B cell (primary cell): Measurements from ENCODE around the gene ATP10A. TPM values are rescaled to one million over a fixed set of nuclear protein-coding genes. Genes with fewer than 3 reads are reported as not detected.

Source experiments
- ATAC-seq: fragments of 200-7000 bp; cut with Tn5 transposase; one replicate; pipeline ENCODE4 v1.10.0; 2021; ENCODE audit warnings: low read depth, mild to moderate bottlenecking, moderate number of reproducible peaks, moderate library complexity
- CTCF ChIA-PET: fragments of 350-600 bp; sonication (Branson Sonifier 250); formaldehyde crosslinking; loops from one replicate; lab custom pipeline; 2021; ENCODE audit warnings: antibody characterized with exemption, inconsistent platforms; lab: Charles Lee
- POLR2A ChIA-PET: fragments of 350-600 bp; sonication (Branson Sonifier 250); formaldehyde crosslinking; loops from one replicate; lab custom pipeline; 2021; ENCODE audit warnings: antibody characterized with exemption; lab: Charles Lee
- DNase-seq: peaks from one replicate; pipeline ENCODE4 v3.0.0; 2013
- H2AFZ ChIP-seq: 2 replicates; pipeline ENCODE4 v1.6.1; 2012; ENCODE audit warnings: mild to moderate bottlenecking, low read depth, low read length; ENCODE audit not compliant: insufficient read depth, poor library complexity, severe bottlenecking
- H3K27ac ChIP-seq, 2 donors: 1 replicate in 1 of 2; 2 replicates in 1 of 2; pipeline ENCODE4 v1.5.1; 2012 to 2013; ENCODE audit warnings: low read length in 2 of 2, mild to moderate bottlenecking in 2 of 2, moderate library complexity in 1 of 2
- H3K27me3 ChIP-seq, 4 experiments: fragments of 200-600 bp in 1 of 4; sonication (generic) in 1 of 4; replicated peaks in 1 of 4; 1 replicate in 2 of 4; 2 replicates in 2 of 4; pipeline versions ENCODE4 v1.6.1 to v1.7.0; 2013 to 2016; ENCODE audit warnings: low read length in 3 of 4, mild to moderate bottlenecking in 2 of 4, mixed read lengths in 1 of 4, moderate library complexity in 1 of 4; ENCODE audit not compliant: insufficient read depth in 4 of 4, control insufficient read depth in 3 of 4; ENCODE audit errors: control extremely low read depth in 1 of 4
- H3K36me3 ChIP-seq, 2 experiments: replicated peaks in 1 of 2; 1 replicate in 1 of 2; 2 replicates in 1 of 2; pipeline versions ENCODE4 v1.6.1 to v1.7.1; 2013; ENCODE audit warnings: low read length in 1 of 2; ENCODE audit not compliant: insufficient read depth in 2 of 2, control insufficient read depth in 1 of 2; ENCODE audit errors: control extremely low read depth in 1 of 2, extremely low read depth in 1 of 2
- H3K4me1 ChIP-seq, 2 donors: fragments of 200-600 bp in 1 of 2; sonication (generic) in 1 of 2; 1 replicate in 1 of 2; 2 replicates in 1 of 2; pipeline versions ENCODE4 v1.5.1 to v1.6.1; 2013 to 2017; ENCODE audit warnings: low read length in 2 of 2; ENCODE audit not compliant: control insufficient read depth in 2 of 2, insufficient read depth in 2 of 2
- H3K4me2 ChIP-seq: replicated peaks from 2 replicates; pipeline ENCODE3; 2012; ENCODE audit warnings: mild to moderate bottlenecking, low read depth, low read length; ENCODE audit not compliant: poor library complexity, severe bottlenecking
- H3K4me3 ChIP-seq, 5 experiments: fragments of 200-600 bp in 1 of 5; sonication (generic) in 1 of 5; 1 replicate in 3 of 5; 2 replicates in 2 of 5; pipeline versions ENCODE4 v1.5.1 to v1.7.0; 2011 to 2016; ENCODE audit warnings: low read length in 4 of 5, mild to moderate bottlenecking in 4 of 5, low read depth in 2 of 5, control low read depth in 1 of 5, moderate library complexity in 1 of 5; ENCODE audit not compliant: insufficient read depth in 1 of 5; ENCODE audit errors: control extremely low read depth in 1 of 5, extremely low read depth in 1 of 5
- H3K79me2 ChIP-seq: fragments of 200-600 bp; sonication (generic); one replicate; pipeline ENCODE4 v1.6.0; 2016; ENCODE audit warnings: low read length; ENCODE audit not compliant: control insufficient read depth, insufficient read depth
- H3K9ac ChIP-seq: fragments of 200-600 bp; sonication (generic); 2 replicates; pipeline ENCODE4 v1.6.1; 2017; ENCODE audit warnings: mild to moderate bottlenecking, low read length, moderate library complexity
- H3K9me3 ChIP-seq, 3 donors: one replicate each; pipeline versions ENCODE4 v1.6.1 to v1.7.1; 2013; ENCODE audit warnings: low read length in 2 of 3; ENCODE audit not compliant: control insufficient read depth in 2 of 3, insufficient read depth in 1 of 3; ENCODE audit errors: control extremely low read depth in 1 of 3
- H4K20me1 ChIP-seq: 2 replicates; pipeline ENCODE4 v1.6.0; 2012; ENCODE audit warnings: mild to moderate bottlenecking, low read length; ENCODE audit not compliant: insufficient read depth, control insufficient read depth, poor library complexity, severe bottlenecking
- H3K27ac Mint-ChIP-seq: one replicate; pipeline ENCODE4 v1.8.0; 2021; ENCODE audit warnings: mixed read lengths
- H3K27me3 Mint-ChIP-seq: one replicate; pipeline ENCODE4 v1.8.0; 2021; ENCODE audit warnings: mixed read lengths
- H3K4me1 Mint-ChIP-seq: one replicate; pipeline ENCODE4 v1.8.0; 2021; ENCODE audit warnings: mixed read lengths
- H3K4me3 Mint-ChIP-seq: one replicate; pipeline ENCODE4 v1.8.0; 2021; ENCODE audit warnings: mixed read lengths
- H3K9me3 Mint-ChIP-seq: one replicate; pipeline ENCODE4 v1.8.0; 2022; ENCODE audit warnings: mixed read lengths; ENCODE audit not compliant: insufficient read depth
- EZH2 ChIP-seq: IDR thresholded peaks from 2 replicates; pipeline ENCODE4 v1.6.1; 2012; ENCODE audit warnings: borderline replicate concordance, low read depth, mild to moderate bottlenecking, moderate library complexity, low read length; ENCODE audit not compliant: insufficient read depth, poor library complexity, severe bottlenecking
- WGBS: methylation state at CpG from one replicate; pipeline ENCODE4 v1.1.5; 2013; ENCODE audit warnings: missing lambda C conversion rate; ENCODE audit not compliant: insufficient coverage; 5-methylcytosine and 5-hydroxymethylcytosine counted together
- intact Hi-C: fragments of 100-400 bp; cut with micrococcal nuclease; formaldehyde crosslinking; loops from one replicate; pipeline ENCODE4 v1.10.0; 2022
- polyA plus RNA-seq: library from polyadenylated mRNA; depleted of rRNA; stranded (reverse); fragments of >200 nt; gene quantifications from 2 replicates; pipeline ENCODE4 v1.2.3, GENCODE V29; 2012
- total RNA-seq, 2 donors: library from RNA; stranded (reverse); fragments of 120-200 nt in 1 of 2; gene quantifications; 1 replicate in 1 of 2; 2 replicates in 1 of 2; pipeline versions ENCODE4 v1.2.3 to v1.2.4, GENCODE V29; 2013 to 2022
- TF ChIP-seq, protein P1 (sequence below): fragments of 200-600 bp; IDR thresholded peaks from one replicate; pipeline ENCODE4 v1.8.0; 2022; ENCODE audit warnings: antibody characterized with exemption, mild to moderate bottlenecking

The ATP10A gene
- total and polyA plus RNA-seq, 2 donors (not counting 1 experiment from before 2014, with no cell fraction given), result 0.21 to 0.22 TPM

DNA sequence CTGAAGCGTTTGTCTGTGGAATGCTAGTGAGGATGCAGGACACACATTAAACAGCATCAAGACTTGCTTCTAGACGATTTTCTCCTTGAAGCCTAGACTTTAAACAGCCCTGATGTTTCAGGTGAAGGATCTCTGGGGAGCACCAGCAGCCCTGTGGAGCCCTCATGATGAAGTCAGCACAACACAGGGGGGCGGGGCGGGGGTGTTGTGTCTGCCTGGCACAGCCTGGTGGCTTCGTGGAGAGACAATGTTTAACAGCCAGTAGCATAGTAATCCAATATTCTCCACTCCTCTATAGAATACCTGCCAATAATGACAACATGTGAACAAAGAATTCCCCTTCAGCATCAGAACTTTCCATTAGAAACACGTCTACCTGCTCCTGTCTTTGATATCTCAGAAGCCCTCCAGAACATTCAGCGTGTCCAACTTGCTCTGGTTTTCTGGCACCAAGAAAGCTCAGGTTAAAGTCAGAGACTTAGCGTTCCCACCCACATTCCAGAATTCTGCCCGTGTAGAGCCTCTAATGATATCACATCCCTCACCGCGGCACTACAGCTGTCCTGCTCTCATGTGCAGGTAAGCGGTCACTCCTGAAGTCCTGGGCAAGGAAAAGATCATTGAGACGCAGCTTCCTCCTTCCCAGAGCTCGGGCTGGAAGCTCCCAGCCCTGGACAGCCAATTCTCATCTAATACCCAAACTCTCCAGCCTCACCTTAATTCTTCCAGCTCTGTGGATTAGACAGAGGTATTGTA, 98.0 kb downstream of the ATP10A start:
- no peak for ATAC-seq

DNA sequence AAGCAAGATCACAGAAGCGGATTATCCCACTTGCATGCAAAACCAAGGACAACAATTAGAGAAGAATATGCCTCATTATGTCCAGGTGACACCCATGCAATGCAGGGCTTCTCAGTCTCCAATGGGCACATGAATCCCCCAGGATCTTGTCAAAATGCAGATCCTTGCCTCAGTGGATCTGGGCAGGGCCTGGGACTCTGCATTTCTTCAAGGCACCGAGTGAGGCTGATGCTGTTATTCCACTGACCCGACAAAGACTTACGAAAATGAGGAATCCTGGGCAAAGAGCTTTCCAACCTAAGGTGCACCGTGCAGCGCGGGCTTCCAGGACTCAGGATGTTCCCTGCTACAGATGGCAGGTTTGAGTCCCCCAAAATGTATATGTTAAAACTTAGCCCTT, 99.2 kb downstream of the ATP10A start:
- intact Hi-C loops, result no loop called here
- Mint-ChIP-seq H3K4me1 (peaks cover 5% of the 10 kb centered on the region), H3K9me3 (peaks cover 2% of the 10 kb centered on the region), H3K4me3 (no peak overlapping the region), H3K27me3 (no peaks in the 10 kb centered on the region), H3K27ac (no peak overlapping the region)
- H3K4me1 ChIP-seq, result no peaks in the 10 kb centered on the region
- H2AFZ ChIP-seq, result no peak overlapping the region
- 95% methylated on average over 7 of the region's 7 CpGs for WGBS
- ATAC-seq (no peak), DNase-seq (no peak)
- H3K27me3 ChIP-seq, result peaks cover 0 to 2% (median 0%) of the 10 kb centered on the region in 4 experiments
- no peaks in the 10 kb centered on the region for H4K20me1 ChIP-seq
- H3K9ac ChIP-seq, result no peak overlapping the region
- no peak overlapping the region for H3K4me2 ChIP-seq
- H3K27ac ChIP-seq, result no peak overlapping the region
- H3K79me2 ChIP-seq, result no peaks in the 10 kb centered on the region
- H3K9me3 ChIP-seq, result peaks cover 0 to 28% (median 0%) of the 10 kb centered on the region in 3 donors
- H3K4me3 ChIP-seq, result no peak overlapping the region
- ChIA-PET CTCF (no interaction called here), POLR2A (no interaction called here)
- no peaks in the 10 kb centered on the region for H3K36me3 ChIP-seq
- TF ChIP-seq, protein P1, sequence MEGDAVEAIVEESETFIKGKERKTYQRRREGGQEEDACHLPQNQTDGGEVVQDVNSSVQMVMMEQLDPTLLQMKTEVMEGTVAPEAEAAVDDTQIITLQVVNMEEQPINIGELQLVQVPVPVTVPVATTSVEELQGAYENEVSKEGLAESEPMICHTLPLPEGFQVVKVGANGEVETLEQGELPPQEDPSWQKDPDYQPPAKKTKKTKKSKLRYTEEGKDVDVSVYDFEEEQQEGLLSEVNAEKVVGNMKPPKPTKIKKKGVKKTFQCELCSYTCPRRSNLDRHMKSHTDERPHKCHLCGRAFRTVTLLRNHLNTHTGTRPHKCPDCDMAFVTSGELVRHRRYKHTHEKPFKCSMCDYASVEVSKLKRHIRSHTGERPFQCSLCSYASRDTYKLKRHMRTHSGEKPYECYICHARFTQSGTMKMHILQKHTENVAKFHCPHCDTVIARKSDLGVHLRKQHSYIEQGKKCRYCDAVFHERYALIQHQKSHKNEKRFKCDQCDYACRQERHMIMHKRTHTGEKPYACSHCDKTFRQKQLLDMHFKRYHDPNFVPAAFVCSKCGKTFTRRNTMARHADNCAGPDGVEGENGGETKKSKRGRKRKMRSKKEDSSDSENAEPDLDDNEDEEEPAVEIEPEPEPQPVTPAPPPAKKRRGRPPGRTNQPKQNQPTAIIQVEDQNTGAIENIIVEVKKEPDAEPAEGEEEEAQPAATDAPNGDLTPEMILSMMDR, result no peak
- no peak for TF ChIP-seq EZH2

More for the DNA sequence above, 98.0 kb downstream of the ATP10A start:
- Mint-ChIP-seq H3K27me3 (no peaks in the 10 kb centered on the region), H3K27ac (no peak overlapping the region), H3K4me3 (no peak overlapping the region), H3K9me3 (peaks cover 2% of the 10 kb centered on the region), H3K4me1 (peaks cover 5% of the 10 kb centered on the region)
- no peak overlapping the region for H3K27ac ChIP-seq
- H3K79me2 ChIP-seq, result no peaks in the 10 kb centered on the region
- peaks cover 0 to 2% (median 0%) of the 10 kb centered on the region in 4 experiments for H3K27me3 ChIP-seq
- 92% methylated on average over 10 of the region's 14 CpGs for WGBS
- ChIA-PET CTCF (no interaction called here), POLR2A (no interaction called here)
- peaks cover 0 to 28% (median 0%) of the 10 kb centered on the region in 3 donors for H3K9me3 ChIP-seq
- no peak for TF ChIP-seq EZH2
- TF ChIP-seq, protein P1, result no peak
- H3K4me3 ChIP-seq, result no peak overlapping the region
- H4K20me1 ChIP-seq, result no peaks in the 10 kb centered on the region
- no peaks in the 10 kb centered on the region for H3K4me1 ChIP-seq
- DNase-seq, result no peak
- H3K9ac ChIP-seq, result no peak overlapping the region
- intact Hi-C loops, result no loop called here
- no peak overlapping the region for H3K4me2 ChIP-seq
- H2AFZ ChIP-seq, result no peak overlapping the region
- H3K36me3 ChIP-seq, result no peaks in the 10 kb centered on the region
